8988T (cell line): Measurements from ENCODE around the gene LYPD8.

Experiments used
- DNase-seq: peaks from one replicate; pipeline ENCODE4 v3.0.0; 2011

LYPD8 gene

GRCh38 chr1:248756636-248757035 lies 1.1 kb upstream of the LYPD8 start:
- DNase-seq, result no peak

DNA sequence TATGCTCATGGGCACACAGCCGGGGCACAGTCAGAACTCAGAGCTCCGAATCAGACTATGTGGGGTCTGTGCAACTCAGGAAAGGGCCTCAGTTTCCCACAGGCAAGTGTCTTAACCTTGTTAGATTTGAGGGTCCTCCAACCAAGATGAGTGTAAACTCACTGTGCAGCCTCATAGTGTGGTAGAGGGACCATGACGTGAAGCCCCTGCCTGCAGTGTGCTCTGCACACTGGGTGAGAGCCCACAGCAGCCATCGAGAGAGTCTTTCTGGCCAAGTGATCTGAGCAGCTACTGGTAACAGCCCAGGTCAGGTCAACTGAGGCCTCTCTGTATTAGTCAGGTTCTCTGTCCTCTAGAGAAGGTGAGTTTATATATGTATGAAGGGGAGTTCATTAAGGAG lies 592 bp upstream of the LYPD8 start:
- no peak for DNase-seq

DNA sequence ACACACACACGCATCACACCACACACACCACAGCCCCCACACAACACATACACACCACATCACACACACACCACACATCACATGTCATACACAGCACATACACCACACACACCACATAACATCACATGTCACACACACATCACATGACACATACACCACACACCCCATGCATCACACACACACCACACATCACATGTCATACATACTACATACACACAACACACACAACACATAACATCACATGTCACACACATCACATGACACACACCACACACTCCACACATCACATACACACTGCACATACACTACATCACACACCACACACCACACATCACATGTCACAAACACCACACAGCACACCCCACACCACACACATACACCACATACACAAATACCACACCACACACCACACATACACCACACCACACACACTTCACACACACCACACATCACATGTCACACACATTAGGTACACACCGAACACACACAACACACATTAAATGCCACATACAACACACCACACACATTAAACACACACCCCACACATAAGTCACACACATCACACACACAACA lies 1.8 kb downstream of the LYPD8 start:
- no peak for DNase-seq

DNA sequence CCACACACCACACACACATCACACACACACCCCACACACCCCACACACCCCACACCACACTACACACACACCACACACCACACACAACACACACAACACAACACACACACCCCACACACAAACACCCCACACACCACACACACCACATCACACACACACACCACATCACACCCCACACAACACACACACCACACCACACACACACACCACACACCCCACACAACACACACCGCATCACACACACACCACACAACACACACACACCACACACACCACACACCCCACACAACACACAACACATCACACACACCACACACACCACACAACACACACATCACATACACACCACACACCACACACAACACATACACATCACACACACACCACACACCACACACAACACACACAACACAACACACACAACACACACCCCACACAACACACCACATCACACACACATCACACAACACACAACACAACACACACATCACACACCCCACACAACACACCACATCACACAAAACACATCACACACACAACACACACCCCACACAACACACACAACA lies 2.4 kb downstream of the LYPD8 start:
- DNase-seq, result no peak

DNA sequence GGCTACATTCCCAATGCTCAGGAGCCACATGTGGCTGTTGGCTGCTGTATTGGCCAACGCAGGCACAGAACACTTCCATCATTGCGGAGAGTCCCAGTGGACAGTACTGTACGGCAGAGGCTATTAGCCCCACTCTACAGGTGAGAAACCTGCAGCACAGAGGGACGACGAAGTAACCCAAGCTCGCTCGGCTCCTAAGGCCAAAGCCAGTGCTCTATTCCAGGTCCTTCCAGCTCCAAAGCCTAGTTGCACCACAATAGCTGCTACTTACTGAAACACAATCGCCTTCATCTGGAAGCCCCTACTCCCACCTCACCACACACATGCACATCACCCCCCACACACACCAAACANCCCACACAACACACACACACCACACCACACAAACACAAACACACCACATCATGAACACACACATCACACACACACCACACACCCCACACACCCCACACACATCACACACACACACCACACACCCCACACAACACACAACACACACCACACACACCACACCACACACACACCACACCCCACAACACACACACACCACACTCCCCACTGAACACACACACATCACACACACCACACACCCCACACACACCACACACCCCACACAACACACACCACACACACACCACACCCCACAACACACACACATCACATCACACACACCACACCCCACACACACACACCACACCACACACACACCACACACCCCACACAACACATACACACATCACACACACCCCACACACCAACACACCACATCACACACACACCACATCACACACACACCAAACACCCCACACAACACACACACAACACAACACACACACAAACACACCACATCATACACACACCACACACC lies 3.2 kb downstream of the LYPD8 start:
- DNase-seq, result no peak

DNA sequence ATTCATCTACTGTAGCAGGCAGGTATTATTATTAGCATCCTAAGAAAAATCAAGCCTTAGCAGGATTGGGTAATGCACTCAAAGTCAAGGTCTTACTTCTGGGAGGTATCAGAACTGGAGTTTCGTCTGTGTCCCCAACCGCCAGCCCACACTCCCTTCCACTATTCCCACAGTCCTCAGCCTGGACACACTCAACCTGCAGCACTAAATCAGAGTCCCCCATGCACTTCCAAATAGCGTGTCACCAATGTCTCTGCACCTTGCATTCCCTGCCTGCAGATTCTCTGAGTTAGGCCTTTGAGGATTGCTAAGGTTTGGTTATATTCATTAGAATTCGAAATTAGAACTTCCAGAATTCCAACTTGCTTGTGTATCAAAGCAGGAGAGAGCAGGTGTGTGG lies 3.9 kb downstream of the LYPD8 start:
- DNase-seq, result no peak

DNA sequence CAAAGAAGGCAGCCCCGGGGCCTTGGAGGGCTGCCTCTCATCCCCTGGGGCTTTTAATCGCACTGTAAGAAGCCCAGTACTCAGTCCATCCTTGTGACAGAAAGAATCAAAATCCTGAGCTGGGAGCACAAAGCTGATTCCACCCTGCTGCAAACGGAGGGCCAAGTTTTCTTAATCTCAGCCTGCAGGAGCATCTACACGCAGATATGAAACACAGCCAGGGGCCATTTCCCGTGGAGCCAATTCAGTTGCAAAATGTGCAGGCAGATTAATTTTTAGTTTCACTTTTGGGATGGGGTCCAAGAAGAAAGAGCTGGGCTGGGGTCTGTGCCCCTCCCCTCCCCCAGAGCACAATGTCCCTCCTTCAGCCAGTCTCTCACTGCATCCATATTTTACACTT lies 4.4 kb downstream of the LYPD8 start:
- no peak for DNase-seq

DNA sequence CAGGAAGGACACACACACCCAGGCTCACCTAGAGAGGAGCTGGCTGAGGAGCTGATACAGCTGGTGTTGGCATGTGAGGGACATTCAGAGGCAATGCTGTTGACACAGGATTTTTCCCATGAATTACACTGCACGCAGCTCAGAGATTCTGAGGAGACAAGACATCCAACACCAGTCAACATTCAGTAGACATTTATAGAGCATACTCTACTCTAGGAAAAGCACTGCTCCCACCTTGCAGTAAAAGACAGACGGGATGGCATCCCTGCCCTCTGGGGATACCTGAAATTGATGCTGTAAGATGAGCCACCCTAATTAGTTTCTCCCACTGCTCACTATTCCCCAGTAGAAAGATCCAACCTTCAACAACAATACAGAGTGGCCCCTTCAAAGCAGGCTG lies 5.1 kb downstream of the LYPD8 start:
- DNase-seq, result no peak

- no peak for DNase-seq
These were observed 7.3 kb downstream of the LYPD8 start for GRCh38 chr1:248748211-248748610.

GRCh38 chr1:248740876-248741275 lies 14.7 kb downstream of the LYPD8 start:
- DNase-seq, result no peak

DNA sequence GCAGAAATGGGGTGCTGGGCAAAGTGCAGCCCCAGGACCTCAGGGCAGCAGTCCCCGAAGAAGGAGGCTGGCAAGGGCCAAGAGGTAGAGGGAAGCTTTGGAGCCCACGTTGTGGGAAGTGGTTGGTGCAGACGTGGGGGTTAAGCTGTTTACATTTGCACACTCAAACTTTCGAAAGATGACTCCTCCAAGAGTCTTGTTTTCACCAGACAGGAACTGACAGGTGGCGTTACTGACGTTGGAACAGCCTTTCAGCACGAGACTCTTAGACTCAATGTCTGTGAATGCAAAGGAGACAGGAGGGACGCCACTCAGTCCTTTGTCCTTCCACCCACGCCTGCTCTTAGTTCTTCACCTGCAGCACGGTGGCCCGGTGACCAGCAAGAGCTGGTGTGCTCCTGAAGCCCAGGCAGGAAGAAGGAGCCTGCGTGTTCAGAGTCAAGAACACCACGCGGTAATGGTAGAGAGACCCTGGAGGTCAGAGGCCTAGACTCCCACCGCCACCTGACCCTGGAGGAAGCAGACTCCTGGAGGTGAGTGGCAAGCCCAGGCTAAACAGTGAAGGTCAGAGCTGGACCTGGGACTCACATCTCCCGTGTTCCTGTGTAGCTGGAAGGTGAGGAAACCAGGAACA lies 15.9 kb downstream of the LYPD8 start:
- no peak for DNase-seq

- no peak for DNase-seq
These were observed 18.1 kb downstream of the LYPD8 start for GRCh38 chr1:248737457-248737856.

DNA sequence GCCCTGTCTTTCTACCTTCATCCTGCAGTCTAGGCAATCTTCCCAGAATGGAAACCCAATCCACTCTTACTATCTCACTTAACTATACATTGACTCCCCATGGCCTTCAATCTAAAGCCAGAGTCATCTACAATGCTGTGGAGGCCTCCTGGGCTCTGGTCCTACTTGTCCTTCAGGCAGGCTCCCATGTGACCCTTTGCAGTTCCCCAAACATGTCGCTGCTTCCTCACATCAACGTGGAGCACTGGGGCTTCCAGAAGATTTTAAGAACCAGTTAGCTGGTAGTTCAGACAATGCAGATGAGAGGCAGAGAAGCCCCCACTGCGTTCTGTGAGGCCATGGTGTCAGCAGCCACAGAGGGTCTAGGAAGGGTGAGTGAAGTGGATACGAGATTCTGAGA lies 18.6 kb downstream of the LYPD8 start:
- no peak for DNase-seq

- DNase-seq, result no peak
These were observed 22.0 kb downstream of the LYPD8 start for GRCh38 chr1:248733566-248733965.

- DNase-seq, result no peak
These were observed 24.8 kb downstream of the LYPD8 start for GRCh38 chr1:248730507-248731335.

DNA sequence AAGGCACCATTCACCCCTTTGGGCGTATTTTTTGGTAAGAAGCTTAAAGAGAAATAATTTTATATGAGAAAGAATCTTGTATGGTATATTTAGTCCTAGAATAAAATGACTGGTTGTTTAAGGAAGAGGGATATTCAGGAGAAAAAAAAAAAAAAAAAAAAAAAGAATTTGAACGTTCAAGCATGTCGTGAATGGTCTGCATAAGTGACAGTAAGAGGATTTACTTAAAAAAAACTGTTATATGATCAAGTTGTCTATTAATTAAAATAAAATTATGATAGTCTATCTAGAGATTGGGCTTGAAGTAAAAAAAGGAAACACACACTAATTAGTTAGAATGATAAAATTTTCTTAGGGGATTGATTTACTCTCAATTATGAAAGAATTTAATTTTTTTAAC lies 41.3 kb downstream of the LYPD8 start:
- DNase-seq, result no peak

GRCh38 chr1:248710305-248710900 lies 45.2 kb downstream of the LYPD8 start:
- DNase-seq, result no peak

DNA sequence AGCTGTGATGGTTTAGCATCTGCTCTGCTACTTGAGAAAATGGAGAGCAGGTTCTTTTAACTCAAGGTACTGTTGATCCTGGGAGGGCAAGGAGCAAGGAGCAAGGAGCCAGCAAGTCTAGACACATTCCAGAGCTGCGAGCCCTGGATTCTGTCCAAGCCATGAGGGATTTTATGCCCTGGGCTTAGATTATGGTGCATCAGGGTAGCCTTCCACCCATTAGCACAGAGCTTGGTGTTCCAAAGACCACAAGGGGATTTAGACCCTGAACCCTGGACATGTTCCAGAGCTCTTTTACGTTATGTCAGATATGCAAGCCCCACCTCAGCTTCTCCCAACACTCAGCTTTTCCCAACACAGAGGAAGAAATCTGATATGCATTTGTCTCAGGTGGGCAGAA lies 51.0 kb downstream of the LYPD8 start:
- no peak for DNase-seq

GRCh38 chr1:248703674-248704073 lies 51.9 kb downstream of the LYPD8 start:
- DNase-seq, result no peak

- no peak for DNase-seq
These were observed 52.8 kb downstream of the LYPD8 start, which contains the start of gene OR14I1 for GRCh38 chr1:248702714-248703113. TSS of gene OR14I1 (minus strand) at chr1:248702766.

GRCh38 chr1:248699099-248699498 lies 56.5 kb downstream of the LYPD8 start:
- DNase-seq, result no peak

DNA sequence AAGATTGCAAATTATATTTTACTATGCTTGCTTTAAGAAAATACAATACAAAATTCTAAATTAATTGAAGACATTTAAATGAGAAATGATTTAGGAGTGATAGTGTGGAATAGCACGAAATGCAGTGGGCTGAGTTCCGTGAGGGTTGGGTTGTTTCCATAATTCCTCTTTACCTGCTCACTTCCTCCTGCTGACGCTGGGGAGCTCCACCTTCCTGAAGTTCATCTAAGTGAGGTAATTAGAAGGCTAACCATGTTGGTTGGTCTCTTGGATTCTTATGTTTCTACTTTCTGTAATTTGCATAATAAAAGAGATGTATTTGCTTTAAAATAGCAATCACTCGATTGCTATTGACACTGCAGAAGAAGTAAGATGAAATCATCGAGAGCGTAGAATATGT lies 57.7 kb downstream of the LYPD8 start:
- no peak for DNase-seq

GRCh38 chr1:248696774-248697173 lies 58.8 kb downstream of the LYPD8 start:
- DNase-seq, result no peak
